Measurements from ENCODE around the gene OR52W1. TPM values are rescaled to one million over a fixed set of nuclear protein-coding genes. Genes with fewer than 3 reads are reported as not detected.
A peak's percentile ranks its signal among the peaks of the same experiment; 100 is the strongest.

Gene OR52W1
- total and polyA plus RNA-seq, 4 donors, result not detected

DNA sequence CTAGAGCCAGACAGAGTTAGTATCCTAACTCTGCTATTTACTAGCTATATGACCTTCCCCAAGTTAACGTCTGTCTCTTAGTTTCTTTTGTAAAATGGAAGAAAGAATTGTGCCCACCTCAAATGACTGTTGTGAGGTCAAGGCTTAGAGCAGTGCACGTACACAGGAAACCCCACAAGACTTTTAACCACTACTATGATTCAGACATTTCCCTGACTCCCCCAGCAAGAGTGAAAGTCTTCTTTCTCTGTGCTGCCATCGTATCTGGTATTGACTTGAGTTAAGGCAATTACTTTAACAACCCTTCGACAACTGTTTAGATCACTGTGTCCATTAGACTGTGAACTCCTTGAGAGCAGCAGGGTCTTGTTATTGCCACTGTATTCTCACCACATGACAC, 2.6 kb upstream of the OR52W1 start:
- intact Hi-C loops (cut with DNase I), result no loop called here
- Histone ChIP-seq H3K9me3 (ENCODE audit: control insufficient read depth, low read length) (no peaks in the 10 kb centered on the region), H3K4me3 (ENCODE audit: low read length in 2 of 2) (no peak overlapping the region), H3K27ac (ENCODE audit: low read depth in 1 of 2, low read length in 2 of 2) (no peak overlapping the region), H3K36me3 (ENCODE audit: control insufficient read depth in 1 of 2, insufficient read depth in 2 of 2, low read length in 1 of 2) (no peaks in the 10 kb centered on the region), H3K27me3 (ENCODE audit: control insufficient read depth in 1 of 2, insufficient read depth in 2 of 2, low read length in 1 of 2) (no peaks in the 10 kb centered on the region), H3K4me1 (ENCODE audit: control insufficient read depth in 1 of 2, insufficient read depth in 2 of 2, low read length in 2 of 2) (no peaks in the 10 kb centered on the region)
- ATAC-seq (ENCODE audit: low FRiP score), result no peak
- 61 to 63% methylated on average over 4 of the region's 4 CpGs for WGBS, 2 donors
- no peak for DNase-seq

DNA sequence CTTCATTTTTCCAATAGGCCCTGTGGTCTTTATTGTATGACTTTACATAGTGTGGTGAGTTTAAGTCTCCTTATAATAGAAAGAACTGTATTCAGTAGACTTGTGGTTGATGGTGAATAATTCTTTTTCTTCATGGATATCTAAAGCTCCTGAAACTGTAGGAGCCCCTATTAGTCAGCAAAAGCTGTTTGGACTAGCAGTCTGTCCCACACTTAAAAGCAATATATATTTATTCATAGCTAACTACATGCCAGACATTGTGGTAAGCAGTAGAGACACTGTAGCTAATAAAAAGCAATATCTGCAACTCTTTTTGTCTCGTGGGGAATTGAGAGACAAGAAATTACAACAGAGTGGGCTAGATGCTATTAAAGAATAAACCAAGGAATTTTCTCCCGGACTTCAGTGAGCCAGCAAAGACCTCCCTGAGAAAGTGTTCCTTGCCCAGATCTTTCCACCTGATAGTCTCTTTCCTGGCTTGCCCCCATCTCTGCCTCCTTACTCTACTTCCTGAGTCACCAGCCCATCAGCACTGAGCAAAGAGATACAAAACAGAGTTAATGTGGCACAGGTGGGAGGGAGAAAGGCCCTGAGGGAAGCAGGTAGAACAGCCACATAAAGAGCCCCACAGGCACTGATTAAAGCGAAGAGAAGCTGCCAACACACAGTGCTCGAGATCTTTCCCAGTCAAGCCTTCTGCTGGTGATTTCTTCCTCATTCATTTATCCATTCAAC, 1.4 kb upstream of the OR52W1 start:
- H3K4me3 ChIP-seq (ENCODE audit: low read length in 2 of 2), result no peak overlapping the region
- H3K27ac ChIP-seq (ENCODE audit: low read depth in 1 of 2, low read length in 2 of 2), result no peak overlapping the region
- intact Hi-C loops (cut with DNase I), result no loop called here
- WGBS, 2 donors, result 80 to 81% methylated on average over 4 of the region's 4 CpGs
- H3K27me3 ChIP-seq (ENCODE audit: control insufficient read depth in 1 of 2, insufficient read depth in 2 of 2, low read length in 1 of 2), result no peaks in the 10 kb centered on the region
- DNase-seq (no peak), ATAC-seq (ENCODE audit: low FRiP score) (no peak)
- no peaks in the 10 kb centered on the region for H3K36me3 ChIP-seq (ENCODE audit: control insufficient read depth in 1 of 2, insufficient read depth in 2 of 2, low read length in 1 of 2)
- no peaks in the 10 kb centered on the region for H3K9me3 ChIP-seq (ENCODE audit: control insufficient read depth, low read length)
- no peaks in the 10 kb centered on the region for H3K4me1 ChIP-seq (ENCODE audit: control insufficient read depth in 1 of 2, insufficient read depth in 2 of 2, low read length in 2 of 2)

DNA sequence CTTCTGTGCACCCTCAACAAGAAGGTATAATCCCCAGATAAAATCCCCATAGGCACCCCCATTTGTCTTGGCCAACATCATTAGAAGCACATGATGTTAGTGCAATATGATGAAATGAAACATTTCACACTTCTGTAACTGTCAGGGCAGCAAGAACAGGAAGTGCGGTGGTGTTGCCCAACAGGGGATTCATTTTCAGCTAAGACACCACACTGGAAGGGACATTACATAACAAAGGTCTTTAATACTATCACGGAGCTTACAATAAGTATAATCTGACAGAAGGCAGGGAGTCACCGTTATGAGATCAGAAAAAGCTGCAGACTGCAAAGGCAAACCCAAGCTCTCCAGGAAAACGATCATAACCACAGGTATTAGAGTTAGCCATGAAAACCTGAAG, 2.0 kb downstream of the OR52W1 start:
- H3K27ac ChIP-seq (ENCODE audit: low read depth in 1 of 2, low read length in 2 of 2), result no peak overlapping the region
- H3K36me3 ChIP-seq (ENCODE audit: control insufficient read depth in 1 of 2, insufficient read depth in 2 of 2, low read length in 1 of 2), result peaks cover 0 to 4% of the 10 kb centered on the region in 2 donors
- no peaks in the 10 kb centered on the region for H3K4me1 ChIP-seq (ENCODE audit: control insufficient read depth in 1 of 2, insufficient read depth in 2 of 2, low read length in 2 of 2)
- no peak overlapping the region for H3K4me3 ChIP-seq (ENCODE audit: low read length in 2 of 2)
- peak in 1 of 2 donors; percentile 88 for DNase-seq
- intact Hi-C loops (cut with DNase I), result no loop called here
- no peaks in the 10 kb centered on the region for H3K27me3 ChIP-seq (ENCODE audit: control insufficient read depth in 1 of 2, insufficient read depth in 2 of 2, low read length in 1 of 2)
- H3K9me3 ChIP-seq (ENCODE audit: control insufficient read depth, low read length), result no peaks in the 10 kb centered on the region
- WGBS, 2 donors, result 80 to 86% methylated on average over 4 of the region's 4 CpGs
- no peak for ATAC-seq (ENCODE audit: low FRiP score)

DNA sequence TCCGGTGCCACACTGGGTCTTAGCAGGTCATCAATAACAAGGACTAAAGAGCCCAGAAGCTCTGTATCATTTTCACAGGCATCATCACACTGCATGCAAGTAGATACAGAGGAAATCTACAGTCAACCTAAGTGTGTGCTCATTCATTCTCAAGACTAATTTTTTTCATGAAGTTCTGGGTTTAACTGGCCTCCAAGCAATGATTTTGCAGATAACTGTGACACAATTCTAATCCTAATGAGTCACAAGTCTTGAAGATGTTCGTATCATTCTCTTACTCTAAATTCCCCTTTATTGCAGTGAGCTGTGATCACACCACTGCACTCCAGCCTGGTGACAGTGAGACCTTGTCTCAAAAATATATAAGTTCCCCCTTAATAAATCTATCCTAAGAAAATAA, 2.5 kb downstream of the OR52W1 start:
- Histone ChIP-seq H3K4me1 (ENCODE audit: control insufficient read depth in 1 of 2, insufficient read depth in 2 of 2, low read length in 2 of 2) (no peaks in the 10 kb centered on the region), H3K4me3 (ENCODE audit: low read length in 2 of 2) (no peak overlapping the region), H3K36me3 (ENCODE audit: control insufficient read depth in 1 of 2, insufficient read depth in 2 of 2, low read length in 1 of 2) (peaks cover 0 to 4% of the 10 kb centered on the region in 2 donors), H3K9me3 (ENCODE audit: control insufficient read depth, low read length) (no peaks in the 10 kb centered on the region), H3K27me3 (ENCODE audit: control insufficient read depth in 1 of 2, insufficient read depth in 2 of 2, low read length in 1 of 2) (no peaks in the 10 kb centered on the region), H3K27ac (ENCODE audit: low read depth in 1 of 2, low read length in 2 of 2) (no peak overlapping the region)
- ATAC-seq (ENCODE audit: low FRiP score), result no peak
- intact Hi-C loops (cut with DNase I), result no loop called here
- 80 to 82% methylated on average over 2 of the region's 2 CpGs for WGBS, 2 donors
- no peak for DNase-seq

DNA sequence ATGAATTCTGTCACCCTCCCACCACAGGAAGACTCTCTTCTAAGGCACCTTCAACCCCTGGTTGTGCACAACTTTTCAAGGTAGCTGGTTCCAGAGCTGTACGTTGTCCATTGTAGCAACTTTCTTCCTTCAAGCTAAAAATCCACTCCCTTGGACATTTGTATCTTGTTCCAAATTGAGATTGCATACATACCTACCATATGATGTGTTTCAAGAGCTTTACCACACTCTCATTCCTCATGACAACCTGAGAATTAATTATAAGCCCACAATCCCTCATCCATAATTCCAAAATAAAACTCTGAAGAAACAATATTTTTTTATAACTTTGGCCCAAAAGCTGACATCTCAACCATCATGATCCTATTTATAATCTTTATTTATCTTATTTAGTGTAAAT, 3.0 kb downstream of the OR52W1 start:
- ATAC-seq (ENCODE audit: low FRiP score) (no peak), DNase-seq (no peak)
- no peaks in the 10 kb centered on the region for H3K4me1 ChIP-seq (ENCODE audit: control insufficient read depth in 1 of 2, insufficient read depth in 2 of 2, low read length in 2 of 2)
- whole genome bisulfite sequencing, 2 donors, result 63 to 79% methylated on average over 1 of the region's 1 CpG
- no peaks in the 10 kb centered on the region for H3K9me3 ChIP-seq (ENCODE audit: control insufficient read depth, low read length)
- intact Hi-C loops (cut with DNase I), result no loop called here
- no peak overlapping the region for H3K27ac ChIP-seq (ENCODE audit: low read depth in 1 of 2, low read length in 2 of 2)
- H3K4me3 ChIP-seq (ENCODE audit: low read length in 2 of 2), result no peak overlapping the region
- H3K27me3 ChIP-seq (ENCODE audit: control insufficient read depth in 1 of 2, insufficient read depth in 2 of 2, low read length in 1 of 2), result no peaks in the 10 kb centered on the region
- H3K36me3 ChIP-seq (ENCODE audit: control insufficient read depth in 1 of 2, insufficient read depth in 2 of 2, low read length in 1 of 2), result peaks cover 0 to 4% of the 10 kb centered on the region in 2 donors

DNA sequence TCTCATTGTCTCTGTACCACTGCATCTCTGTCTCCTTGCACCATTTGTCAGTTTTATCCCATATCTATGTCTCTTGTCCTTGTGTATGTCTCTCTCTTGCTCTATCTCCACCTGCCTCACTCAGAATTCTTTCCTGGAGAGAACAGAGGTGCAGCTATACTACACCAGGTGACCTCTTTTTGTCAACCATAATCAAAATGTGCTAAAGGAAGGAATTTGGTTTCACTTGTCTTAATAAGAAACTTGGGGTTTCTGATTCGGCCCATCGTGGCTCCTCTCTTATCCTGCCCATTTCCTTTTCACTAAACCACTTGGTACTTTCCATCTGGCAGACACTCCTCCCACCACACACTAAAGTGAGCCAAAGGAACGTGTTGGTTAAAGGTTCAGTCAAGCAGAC, 4.3 kb downstream of the OR52W1 start:
- no peak for DNase-seq
- Histone ChIP-seq H3K27ac (ENCODE audit: low read depth in 1 of 2, low read length in 2 of 2) (no peak overlapping the region), H3K27me3 (ENCODE audit: control insufficient read depth in 1 of 2, insufficient read depth in 2 of 2, low read length in 1 of 2) (no peaks in the 10 kb centered on the region), H3K4me3 (ENCODE audit: low read length in 2 of 2) (no peak overlapping the region), H3K36me3 (ENCODE audit: control insufficient read depth in 1 of 2, insufficient read depth in 2 of 2, low read length in 1 of 2) (peaks cover 0 to 4% of the 10 kb centered on the region in 2 donors), H3K4me1 (ENCODE audit: control insufficient read depth in 1 of 2, insufficient read depth in 2 of 2, low read length in 2 of 2) (no peaks in the 10 kb centered on the region), H3K9me3 (ENCODE audit: control insufficient read depth, low read length) (no peaks in the 10 kb centered on the region)
- ATAC-seq (ENCODE audit: low FRiP score), result no peak
- 74 to 77% methylated on average over 3 of the region's 3 CpGs for WGBS, 2 donors
- intact Hi-C loops (cut with DNase I), result no loop called here

DNA sequence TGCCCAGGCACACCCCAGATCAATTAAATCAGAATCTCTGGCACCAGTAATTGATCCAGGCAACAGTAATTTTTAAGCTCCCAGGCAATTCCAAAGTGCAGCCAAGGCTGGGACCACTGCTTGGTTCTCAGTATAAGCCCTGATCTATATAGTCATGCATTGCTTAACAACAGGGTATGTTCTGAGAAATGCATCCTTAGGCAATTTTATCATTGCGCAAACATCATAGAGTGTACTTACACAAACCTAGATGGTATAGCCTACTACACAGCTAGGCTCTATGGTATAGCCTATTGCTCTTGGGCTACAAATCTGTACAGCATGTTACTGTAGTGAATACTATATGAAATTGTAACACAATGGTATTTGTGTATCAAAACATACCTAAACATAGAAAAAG, 5.7 kb downstream of the OR52W1 start:
- H3K4me1 ChIP-seq (ENCODE audit: control insufficient read depth in 1 of 2, insufficient read depth in 2 of 2, low read length in 2 of 2), result no peaks in the 10 kb centered on the region
- H3K27ac ChIP-seq (ENCODE audit: low read depth in 1 of 2, low read length in 2 of 2), result no peak overlapping the region
- ATAC-seq (ENCODE audit: low FRiP score) (no peak), DNase-seq (no peak)
- 97 to 98% methylated on average over 1 of the region's 1 CpG for WGBS, 2 donors
- intact Hi-C loops (cut with DNase I), result no loop called here
- no peaks in the 10 kb centered on the region for H3K27me3 ChIP-seq (ENCODE audit: control insufficient read depth in 1 of 2, insufficient read depth in 2 of 2, low read length in 1 of 2)
- no peak overlapping the region for H3K4me3 ChIP-seq (ENCODE audit: low read length in 2 of 2)
- no peaks in the 10 kb centered on the region for H3K9me3 ChIP-seq (ENCODE audit: control insufficient read depth, low read length)
- H3K36me3 ChIP-seq (ENCODE audit: control insufficient read depth in 1 of 2, insufficient read depth in 2 of 2, low read length in 1 of 2), result peaks cover 0 to 4% of the 10 kb centered on the region in 2 donors

DNA sequence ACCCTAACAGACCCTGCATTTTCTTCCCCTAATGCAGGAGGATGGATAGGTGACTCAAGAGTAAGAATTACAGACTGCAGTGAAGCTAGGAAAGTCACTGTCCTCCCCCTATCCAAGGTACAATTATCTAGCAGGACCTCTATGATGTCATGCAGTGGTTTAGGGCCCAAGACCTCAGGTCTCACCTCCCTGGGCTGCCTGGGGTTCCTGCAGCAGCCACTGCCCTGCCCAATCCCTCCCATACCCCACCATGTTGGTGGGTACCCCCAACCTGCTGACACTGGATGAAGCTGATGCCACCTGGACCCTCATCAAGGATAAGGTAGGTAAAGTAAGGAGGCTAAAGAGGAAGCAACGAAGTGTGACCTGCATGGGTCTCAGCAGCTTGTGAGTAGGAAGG, 6.3 kb downstream of the OR52W1 start, which contains the start of gene C11orf42:
Gene C11orf42 (plus strand): TSS at position 192 of the 400 bp plus-strand sequence. CDS start 59 bp downstream, at position 251.
- DNase-seq (no peak), ATAC-seq (ENCODE audit: low FRiP score) (no peak)
- intact Hi-C loops (cut with DNase I), result no loop called here
- Histone ChIP-seq H3K27ac (ENCODE audit: low read depth in 1 of 2, low read length in 2 of 2) (no peak within 1 kb of the TSS), H3K27me3 (ENCODE audit: control insufficient read depth in 1 of 2, insufficient read depth in 2 of 2, low read length in 1 of 2) (no peaks in the 10 kb centered on the region), H3K9me3 (ENCODE audit: control insufficient read depth, low read length) (no peaks in the 10 kb centered on the region), H3K4me1 (ENCODE audit: control insufficient read depth in 1 of 2, insufficient read depth in 2 of 2, low read length in 2 of 2) (no peaks in the 10 kb centered on the region), H3K36me3 (ENCODE audit: control insufficient read depth in 1 of 2, insufficient read depth in 2 of 2, low read length in 1 of 2) (peaks cover 3 to 4% of the 10 kb centered on the region in 2 donors), H3K4me3 (ENCODE audit: low read length in 2 of 2) (no peak within 1 kb of the TSS)
- WGBS, 2 donors, result 90 to 95% methylated on average over 1 of the region's 1 CpG

DNA sequence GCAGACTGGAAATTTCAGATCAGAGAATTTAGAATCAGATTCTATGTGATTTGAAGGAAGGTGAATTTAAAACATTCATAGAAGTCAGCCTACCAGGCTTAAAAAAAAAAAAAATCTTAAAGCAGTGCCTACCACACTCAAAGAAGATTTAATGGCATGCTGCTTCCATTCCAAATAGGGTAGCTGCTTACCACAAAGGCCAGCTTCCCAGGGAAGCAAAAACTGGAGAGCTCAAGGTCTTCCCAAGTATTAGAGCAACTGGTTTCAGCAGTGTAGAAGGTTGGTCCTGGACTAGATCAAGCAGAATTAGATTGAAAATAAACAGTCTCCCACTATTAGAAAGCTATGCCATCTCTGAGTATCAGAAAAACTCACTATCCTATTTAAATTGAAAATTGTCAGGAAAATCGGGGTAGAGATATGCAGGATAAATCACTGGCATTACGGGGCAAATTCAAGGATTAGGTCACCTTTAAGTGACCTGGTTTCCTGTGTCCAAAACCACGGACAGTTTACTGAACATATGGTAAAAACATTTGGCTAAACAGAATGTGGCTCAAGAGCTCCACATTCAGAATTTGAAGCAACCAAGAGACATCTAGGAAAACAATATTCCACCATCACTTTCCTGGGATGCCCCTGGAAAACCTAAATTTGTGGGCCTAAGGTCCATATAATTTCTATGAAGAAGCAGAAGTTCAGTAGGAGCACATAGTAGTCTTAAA, 7.6 kb downstream of the OR52W1 start:
- no peak for ATAC-seq (ENCODE audit: low FRiP score)
- peaks cover 3 to 4% of the 10 kb centered on the region in 2 donors for H3K36me3 ChIP-seq (ENCODE audit: control insufficient read depth in 1 of 2, insufficient read depth in 2 of 2, low read length in 1 of 2)
- DNase-seq, result no peak
- no peak overlapping the region for H3K27ac ChIP-seq (ENCODE audit: low read depth in 1 of 2, low read length in 2 of 2)
- H3K4me1 ChIP-seq (ENCODE audit: control insufficient read depth in 1 of 2, insufficient read depth in 2 of 2, low read length in 2 of 2), result no peaks in the 10 kb centered on the region
- no peak overlapping the region for H3K4me3 ChIP-seq (ENCODE audit: low read length in 2 of 2)
- WGBS, 2 donors, result 78 to 79% methylated on average over 3 of the region's 3 CpGs
- intact Hi-C loops (cut with DNase I), result no loop called here
- H3K9me3 ChIP-seq (ENCODE audit: control insufficient read depth, low read length), result no peaks in the 10 kb centered on the region
- H3K27me3 ChIP-seq (ENCODE audit: control insufficient read depth in 1 of 2, insufficient read depth in 2 of 2, low read length in 1 of 2), result no peaks in the 10 kb centered on the region

Data from aorta (tissue), 5 donors.